Neural progenitor cell (in vitro differentiated cells): ENCODE results near the gene PNMA8C.

Source experiments
- EZH2 ChIP-seq: fragments of 200-600 bp; sonication (generic); IDR thresholded peaks from 2 replicates; pipeline ENCODE4 v1.6.1; 2017; ENCODE audit warnings: antibody characterized with exemption, mild to moderate bottlenecking, moderate library complexity
- EZH2phosphoT487 ChIP-seq: fragments of 200-600 bp; sonication (generic); IDR thresholded peaks from 2 replicates; pipeline ENCODE4 v1.6.1; 2017; ENCODE audit warnings: antibody characterized with exemption
- TF ChIP-seq, protein P1 (sequence below): fragments of 200-600 bp; sonication (generic); IDR thresholded peaks from 2 replicates; pipeline ENCODE4 v1.5.1; 2017; ENCODE audit warnings: antibody characterized with exemption, mild to moderate bottlenecking

DNA sequence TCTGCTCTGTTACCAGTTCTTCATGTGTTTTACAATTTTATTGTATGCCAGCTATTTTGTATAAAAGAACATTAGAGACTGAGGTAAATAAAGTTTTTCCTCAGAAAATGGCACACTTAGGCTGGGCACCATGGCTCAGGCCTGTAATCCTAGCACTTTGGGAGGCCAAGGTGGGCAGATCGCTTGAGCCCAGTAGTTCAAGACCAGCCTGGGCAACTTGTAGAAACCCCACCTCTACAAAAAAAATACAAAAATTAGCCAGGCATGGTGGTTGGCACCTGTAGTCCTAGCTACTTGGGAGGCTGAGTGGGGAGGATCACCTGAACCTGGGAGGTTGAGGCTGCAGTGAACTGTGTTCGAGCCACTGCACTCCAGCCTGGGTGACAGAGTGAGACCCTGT lies 47.4 kb downstream of the PNMA8C start:
- TF ChIP-seq, protein P1, sequence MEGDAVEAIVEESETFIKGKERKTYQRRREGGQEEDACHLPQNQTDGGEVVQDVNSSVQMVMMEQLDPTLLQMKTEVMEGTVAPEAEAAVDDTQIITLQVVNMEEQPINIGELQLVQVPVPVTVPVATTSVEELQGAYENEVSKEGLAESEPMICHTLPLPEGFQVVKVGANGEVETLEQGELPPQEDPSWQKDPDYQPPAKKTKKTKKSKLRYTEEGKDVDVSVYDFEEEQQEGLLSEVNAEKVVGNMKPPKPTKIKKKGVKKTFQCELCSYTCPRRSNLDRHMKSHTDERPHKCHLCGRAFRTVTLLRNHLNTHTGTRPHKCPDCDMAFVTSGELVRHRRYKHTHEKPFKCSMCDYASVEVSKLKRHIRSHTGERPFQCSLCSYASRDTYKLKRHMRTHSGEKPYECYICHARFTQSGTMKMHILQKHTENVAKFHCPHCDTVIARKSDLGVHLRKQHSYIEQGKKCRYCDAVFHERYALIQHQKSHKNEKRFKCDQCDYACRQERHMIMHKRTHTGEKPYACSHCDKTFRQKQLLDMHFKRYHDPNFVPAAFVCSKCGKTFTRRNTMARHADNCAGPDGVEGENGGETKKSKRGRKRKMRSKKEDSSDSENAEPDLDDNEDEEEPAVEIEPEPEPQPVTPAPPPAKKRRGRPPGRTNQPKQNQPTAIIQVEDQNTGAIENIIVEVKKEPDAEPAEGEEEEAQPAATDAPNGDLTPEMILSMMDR = no peak
- TF ChIP-seq EZH2 (no peak), EZH2phosphoT487 (no peak)
